Liver (tissue), 9 donors: Measurements from ENCODE around the gene PYCR2. TPM values are rescaled to one million over a fixed set of nuclear protein-coding genes. Genes with fewer than 3 reads are reported as not detected.

Experiments used
- DNase-seq: peaks from one replicate; pipeline ENCODE4 v3.0.0-alpha.2; 2017; ENCODE audit warnings: low spot score
- H3K27ac ChIP-seq, 2 donors: one replicate each; pipeline ENCODE4 v1.7.0; 2013; ENCODE audit warnings: inconsistent platforms in 2 of 2, low read length in 2 of 2, control low read depth in 1 of 2, low read depth in 1 of 2, mild to moderate bottlenecking in 1 of 2
- H3K27me3 ChIP-seq, 4 donors: one replicate each; pipeline versions ENCODE4 v1.6.1 to v1.7.0; 2013; ENCODE audit warnings: low read length in 3 of 4, inconsistent platforms in 1 of 4, mild to moderate bottlenecking in 1 of 4, moderate library complexity in 1 of 4; ENCODE audit not compliant: control insufficient read depth in 4 of 4, insufficient read depth in 4 of 4
- H3K36me3 ChIP-seq, 4 donors: one replicate each; pipeline versions ENCODE4 v1.6.1 to v1.7.0; 2013; ENCODE audit warnings: low read length in 3 of 4, mild to moderate bottlenecking in 3 of 4, low read depth in 1 of 4, moderate library complexity in 1 of 4; ENCODE audit not compliant: control insufficient read depth in 4 of 4, insufficient read depth in 3 of 4
- H3K4me1 ChIP-seq, 4 donors: one replicate each; pipeline versions ENCODE4 v1.6.1 to v1.7.0; 2013; ENCODE audit warnings: low read length in 3 of 4, mild to moderate bottlenecking in 3 of 4, moderate library complexity in 1 of 4; ENCODE audit not compliant: control insufficient read depth in 4 of 4, insufficient read depth in 4 of 4
- H3K4me3 ChIP-seq, 3 donors: one replicate each; pipeline versions ENCODE4 v1.6.1 to v1.7.0; 2013; ENCODE audit warnings: low read length in 3 of 3, control low read depth in 1 of 3, low read depth in 1 of 3, mild to moderate bottlenecking in 1 of 3
- H3K9ac ChIP-seq, 2 donors: one replicate each; pipeline ENCODE4 v1.7.0; 2013; ENCODE audit warnings: low read length in 2 of 2, mild to moderate bottlenecking in 2 of 2, moderate library complexity in 2 of 2, control low read depth in 1 of 2, low read depth in 1 of 2
- H3K9me3 ChIP-seq, 4 donors: one replicate each; pipeline versions ENCODE4 v1.6.1 to v1.7.0; 2013; ENCODE audit warnings: low read length in 3 of 4; ENCODE audit not compliant: control insufficient read depth in 4 of 4
- FOXA1 ChIP-seq: IDR thresholded peaks from 2 replicates; pipeline ENCODE4 v1.6.1; 2016; ENCODE audit warnings: antibody characterized with exemption
- FOXA2 ChIP-seq: IDR thresholded peaks from 2 replicates; pipeline ENCODE4 v1.6.1; 2016; ENCODE audit warnings: antibody characterized with exemption
- GABPA ChIP-seq, 2 donors: IDR thresholded peaks in 1 of 2; conservative IDR thresholded peaks in 1 of 2; 2 replicates each; pipeline ENCODE4 v1.6.1; 2016; ENCODE audit warnings: antibody characterized with exemption in 2 of 2, mild to moderate bottlenecking in 1 of 2, moderate library complexity in 1 of 2
- HNF4A ChIP-seq, 2 donors: conservative IDR thresholded peaks; 2 replicates each; pipeline ENCODE4 v1.6.1; 2016; ENCODE audit warnings: antibody characterized with exemption in 2 of 2, mild to moderate bottlenecking in 2 of 2
- HNF4G ChIP-seq: IDR thresholded peaks from 2 replicates; pipeline ENCODE4 v1.6.1; 2016; ENCODE audit warnings: antibody characterized with exemption
- JUND ChIP-seq, 2 donors: IDR thresholded peaks; 2 replicates each; pipeline ENCODE4 v1.6.1; 2016; ENCODE audit warnings: antibody characterized with exemption in 2 of 2
- RAD21 ChIP-seq, 2 donors: IDR thresholded peaks; 2 replicates each; pipeline ENCODE4 v1.6.1; 2016; ENCODE audit warnings: antibody characterized with exemption in 2 of 2, mild to moderate bottlenecking in 2 of 2
- SP1 ChIP-seq: IDR thresholded peaks from 2 replicates; pipeline ENCODE4 v1.6.1; 2018; ENCODE audit warnings: antibody characterized with exemption, mild to moderate bottlenecking
- YY1 ChIP-seq: IDR thresholded peaks from 2 replicates; pipeline ENCODE4 v1.6.1; 2016; ENCODE audit warnings: antibody characterized with exemption, mild to moderate bottlenecking
- WGBS: extraction: QIAGEN DNeasy Blood & Tissue Kit; methylation state at CpG from one replicate; pipeline ENCODE4 v1.1.7; 2013; 5-methylcytosine and 5-hydroxymethylcytosine counted together
- polyA plus RNA-seq, 2 donors: library from polyadenylated mRNA; stranded (reverse) in 1 of 2; unstranded in 1 of 2; fragments of 200-250 nt in 1 of 2; fragments of >200 nt in 1 of 2; fragmentation: Nextera tagmentation in 1 of 2; extraction: Ambion mirVana in 1 of 2; gene quantifications; one replicate each; pipeline versions ENCODE4 v1.2.1 to v1.2.3, GENCODE V29; 2013 to 2015
- total RNA-seq, 2 donors: library from RNA; depleted of rRNA; stranded (reverse); fragments of >200 nt; gene quantifications; one replicate each; pipeline ENCODE4 v1.2.3, GENCODE V29; 2014
- TF ChIP-seq, protein P1 (sequence below): IDR thresholded peaks from 2 replicates; pipeline ENCODE4 v1.6.1; 2016; ENCODE audit warnings: antibody characterized with exemption, mild to moderate bottlenecking
- TF ChIP-seq, protein P2 (sequence below): fragments of 150-350 bp; IDR thresholded peaks from 2 replicates; pipeline ENCODE4 v1.5.1; 2017; ENCODE audit warnings: improper control_type of control experiment, low read depth, low read length; ENCODE audit not compliant: missing input control
- TF ChIP-seq, protein P3 (sequence below): IDR thresholded peaks from 2 replicates; pipeline ENCODE4 v1.6.1; 2016; ENCODE audit warnings: antibody characterized with exemption
- TF ChIP-seq, protein P4 (sequence below): IDR thresholded peaks from 2 replicates; pipeline ENCODE4 v1.6.1; 2016; ENCODE audit warnings: antibody characterized with exemption
- TF ChIP-seq, protein P5 (sequence below): IDR thresholded peaks from 2 replicates; pipeline ENCODE4 v1.6.1; 2016; ENCODE audit warnings: antibody characterized with exemption
- donor health status: healthy.
- donor health status: healthy.
- donor health status: healthy.
- donor health status: healthy.
- donor health status: healthy.

PYCR2 gene
- total and polyA plus RNA-seq, 4 donors, result 16.8 to 41.0 (median 33.0) TPM

DNA sequence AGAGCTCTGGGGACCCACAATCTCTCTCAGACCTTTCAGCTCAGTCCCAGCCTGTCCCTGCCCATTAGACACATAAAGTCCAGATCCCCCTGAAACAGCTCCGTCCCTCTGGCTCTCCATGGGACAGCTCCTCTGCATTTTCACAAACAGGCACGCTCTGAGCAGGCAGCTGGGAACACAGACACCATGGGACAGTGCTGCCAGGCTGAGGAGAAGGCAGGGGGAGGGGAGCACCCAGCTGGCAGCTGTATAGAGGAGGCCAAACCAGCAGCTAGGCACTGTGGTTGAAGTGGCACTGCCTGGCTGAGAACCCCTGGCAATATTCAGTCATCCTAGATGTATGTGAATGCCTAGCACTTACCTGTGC is 43.8 kb downstream of the PYCR2 start:
- TF ChIP-seq GABPA (IDR thresholded peaks at IDR 0.05 in 1 of 2, conservative IDR thresholded peaks at IDR 0.05 in 1 of 2), result no peak
- no peak for TF ChIP-seq YY1
- Histone ChIP-seq H3K27me3 (no peaks in the 10 kb centered on the region), H3K27ac (peak overlapping the region; percentile 97 to 98), H3K36me3 (peaks cover 0 to 5% (median 1%) of the 10 kb centered on the region in 4 donors), H3K9ac (peak overlapping the region; percentile 0 to 2), H3K4me1 (peaks cover 22 to 56% (median 51%) of the 10 kb centered on the region in 4 donors), H3K4me3 (peak overlapping the region in 2 of 3 donors; percentile 6 to 13), H3K9me3 (no peaks in the 10 kb centered on the region)
- 35% methylated on average over 2 of the region's 2 CpGs for WGBS
- no peak for DNase-seq

DNA sequence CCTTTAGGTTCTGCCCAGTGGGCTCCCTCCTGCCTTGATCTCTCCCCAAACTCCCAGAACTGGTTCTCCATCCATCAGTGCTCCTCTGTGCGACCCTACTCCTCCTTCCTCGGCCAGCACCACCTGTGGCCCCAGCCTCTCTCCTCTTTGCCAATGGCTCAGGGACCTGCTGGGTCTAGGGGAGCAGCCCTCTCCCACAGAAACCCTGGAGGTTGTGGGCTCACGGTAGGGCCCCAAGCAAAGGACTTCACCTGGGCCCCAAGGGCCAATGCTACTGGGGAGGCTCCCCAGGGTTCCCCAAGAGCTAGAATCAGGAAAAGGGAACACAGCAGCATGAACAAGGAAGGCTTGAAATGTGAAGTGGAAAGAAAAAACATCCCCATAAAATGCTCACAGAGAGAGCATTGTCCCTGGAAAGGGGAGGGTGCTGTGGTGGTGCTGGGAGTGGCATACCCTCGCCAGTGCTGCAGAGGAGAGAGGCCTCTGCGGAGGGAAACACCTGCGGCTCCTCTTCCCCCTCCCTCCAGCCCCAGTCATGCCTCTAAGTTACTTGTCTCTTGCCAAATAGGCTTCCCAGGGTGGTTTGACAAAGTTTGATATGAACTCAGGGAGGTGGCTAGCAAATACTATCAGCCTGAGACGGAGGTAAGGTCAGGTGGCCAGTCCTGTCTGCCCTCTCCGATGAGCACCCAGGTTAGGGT is 44.4 kb downstream of the PYCR2 start:
- no peak for DNase-seq
- H3K36me3 ChIP-seq, result peaks cover 0 to 9% (median 1%) of the 10 kb centered on the region in 4 donors

DNA sequence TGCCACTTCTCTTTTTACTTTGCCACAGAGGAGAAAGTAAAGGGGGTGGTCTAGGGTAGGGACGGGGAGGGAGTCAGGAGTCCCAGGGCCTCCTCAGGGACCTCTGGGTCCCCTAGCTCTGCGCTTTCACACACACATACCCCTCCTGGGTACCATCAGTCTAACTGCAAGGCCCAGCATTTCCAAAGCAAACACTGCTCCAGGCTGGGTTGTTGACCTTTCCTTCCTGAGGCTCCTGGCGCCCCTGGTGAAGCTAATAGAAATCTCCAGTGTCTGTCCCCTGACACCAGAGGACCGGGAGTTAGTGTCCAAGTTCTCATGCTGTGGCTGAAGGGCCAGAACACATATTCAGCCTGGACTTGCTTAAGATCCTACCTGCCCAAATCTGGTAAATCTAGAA is 45.8 kb downstream of the PYCR2 start:
- Histone ChIP-seq H3K4me3 (no peak overlapping the region), H3K4me1 (peaks cover 22 to 51% (median 47%) of the 10 kb centered on the region in 4 donors), H3K9ac (peak overlapping the region in 1 of 2 donors; percentile 44), H3K36me3 (peaks cover 0 to 20% (median 13%) of the 10 kb centered on the region in 4 donors), H3K27me3 (no peaks in the 10 kb centered on the region), H3K9me3 (no peaks in the 10 kb centered on the region), H3K27ac (peak overlapping the region; percentile 97 to 98)
- WGBS, result 38% methylated on average over 4 of the region's 4 CpGs
- DNase-seq, result no peak
- TF ChIP-seq HNF4A (conservative IDR thresholded peaks at IDR 0.05) (peak; percentile 18 to 39), YY1 (no peak), JUND (IDR thresholded peaks at IDR 0.05) (no peak), SP1 (no peak), FOXA2 (peak; percentile 56), RAD21 (IDR thresholded peaks at IDR 0.05) (peak in 1 of 2 donors; percentile 50)
- TF ChIP-seq, protein P1, sequence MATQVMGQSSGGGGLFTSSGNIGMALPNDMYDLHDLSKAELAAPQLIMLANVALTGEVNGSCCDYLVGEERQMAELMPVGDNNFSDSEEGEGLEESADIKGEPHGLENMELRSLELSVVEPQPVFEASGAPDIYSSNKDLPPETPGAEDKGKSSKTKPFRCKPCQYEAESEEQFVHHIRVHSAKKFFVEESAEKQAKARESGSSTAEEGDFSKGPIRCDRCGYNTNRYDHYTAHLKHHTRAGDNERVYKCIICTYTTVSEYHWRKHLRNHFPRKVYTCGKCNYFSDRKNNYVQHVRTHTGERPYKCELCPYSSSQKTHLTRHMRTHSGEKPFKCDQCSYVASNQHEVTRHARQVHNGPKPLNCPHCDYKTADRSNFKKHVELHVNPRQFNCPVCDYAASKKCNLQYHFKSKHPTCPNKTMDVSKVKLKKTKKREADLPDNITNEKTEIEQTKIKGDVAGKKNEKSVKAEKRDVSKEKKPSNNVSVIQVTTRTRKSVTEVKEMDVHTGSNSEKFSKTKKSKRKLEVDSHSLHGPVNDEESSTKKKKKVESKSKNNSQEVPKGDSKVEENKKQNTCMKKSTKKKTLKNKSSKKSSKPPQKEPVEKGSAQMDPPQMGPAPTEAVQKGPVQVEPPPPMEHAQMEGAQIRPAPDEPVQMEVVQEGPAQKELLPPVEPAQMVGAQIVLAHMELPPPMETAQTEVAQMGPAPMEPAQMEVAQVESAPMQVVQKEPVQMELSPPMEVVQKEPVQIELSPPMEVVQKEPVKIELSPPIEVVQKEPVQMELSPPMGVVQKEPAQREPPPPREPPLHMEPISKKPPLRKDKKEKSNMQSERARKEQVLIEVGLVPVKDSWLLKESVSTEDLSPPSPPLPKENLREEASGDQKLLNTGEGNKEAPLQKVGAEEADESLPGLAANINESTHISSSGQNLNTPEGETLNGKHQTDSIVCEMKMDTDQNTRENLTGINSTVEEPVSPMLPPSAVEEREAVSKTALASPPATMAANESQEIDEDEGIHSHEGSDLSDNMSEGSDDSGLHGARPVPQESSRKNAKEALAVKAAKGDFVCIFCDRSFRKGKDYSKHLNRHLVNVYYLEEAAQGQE, result no peak

More for the DNA sequence above, 44.4 kb downstream of the PYCR2 start:
- WGBS, result 42% methylated on average over 8 of the region's 8 CpGs
- H3K4me1 ChIP-seq, result peaks cover 22 to 56% (median 51%) of the 10 kb centered on the region in 4 donors
- no peak for TF ChIP-seq GABPA (IDR thresholded peaks at IDR 0.05 in 1 of 2, conservative IDR thresholded peaks at IDR 0.05 in 1 of 2)
- TF ChIP-seq FOXA1, result no peak
- TF ChIP-seq, protein P2, sequence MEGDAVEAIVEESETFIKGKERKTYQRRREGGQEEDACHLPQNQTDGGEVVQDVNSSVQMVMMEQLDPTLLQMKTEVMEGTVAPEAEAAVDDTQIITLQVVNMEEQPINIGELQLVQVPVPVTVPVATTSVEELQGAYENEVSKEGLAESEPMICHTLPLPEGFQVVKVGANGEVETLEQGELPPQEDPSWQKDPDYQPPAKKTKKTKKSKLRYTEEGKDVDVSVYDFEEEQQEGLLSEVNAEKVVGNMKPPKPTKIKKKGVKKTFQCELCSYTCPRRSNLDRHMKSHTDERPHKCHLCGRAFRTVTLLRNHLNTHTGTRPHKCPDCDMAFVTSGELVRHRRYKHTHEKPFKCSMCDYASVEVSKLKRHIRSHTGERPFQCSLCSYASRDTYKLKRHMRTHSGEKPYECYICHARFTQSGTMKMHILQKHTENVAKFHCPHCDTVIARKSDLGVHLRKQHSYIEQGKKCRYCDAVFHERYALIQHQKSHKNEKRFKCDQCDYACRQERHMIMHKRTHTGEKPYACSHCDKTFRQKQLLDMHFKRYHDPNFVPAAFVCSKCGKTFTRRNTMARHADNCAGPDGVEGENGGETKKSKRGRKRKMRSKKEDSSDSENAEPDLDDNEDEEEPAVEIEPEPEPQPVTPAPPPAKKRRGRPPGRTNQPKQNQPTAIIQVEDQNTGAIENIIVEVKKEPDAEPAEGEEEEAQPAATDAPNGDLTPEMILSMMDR, result no peak
- TF ChIP-seq HNF4G, result no peak
- no peak for TF ChIP-seq HNF4A (conservative IDR thresholded peaks at IDR 0.05)
- TF ChIP-seq JUND (IDR thresholded peaks at IDR 0.05), result no peak
- TF ChIP-seq, protein P3, sequence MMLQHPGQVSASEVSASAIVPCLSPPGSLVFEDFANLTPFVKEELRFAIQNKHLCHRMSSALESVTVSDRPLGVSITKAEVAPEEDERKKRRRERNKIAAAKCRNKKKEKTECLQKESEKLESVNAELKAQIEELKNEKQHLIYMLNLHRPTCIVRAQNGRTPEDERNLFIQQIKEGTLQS, result no peak
- no peak for TF ChIP-seq RAD21 (IDR thresholded peaks at IDR 0.05)
- TF ChIP-seq, protein P4, sequence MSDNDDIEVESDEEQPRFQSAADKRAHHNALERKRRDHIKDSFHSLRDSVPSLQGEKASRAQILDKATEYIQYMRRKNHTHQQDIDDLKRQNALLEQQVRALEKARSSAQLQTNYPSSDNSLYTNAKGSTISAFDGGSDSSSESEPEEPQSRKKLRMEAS, result no peak
- TF ChIP-seq, protein P5, sequence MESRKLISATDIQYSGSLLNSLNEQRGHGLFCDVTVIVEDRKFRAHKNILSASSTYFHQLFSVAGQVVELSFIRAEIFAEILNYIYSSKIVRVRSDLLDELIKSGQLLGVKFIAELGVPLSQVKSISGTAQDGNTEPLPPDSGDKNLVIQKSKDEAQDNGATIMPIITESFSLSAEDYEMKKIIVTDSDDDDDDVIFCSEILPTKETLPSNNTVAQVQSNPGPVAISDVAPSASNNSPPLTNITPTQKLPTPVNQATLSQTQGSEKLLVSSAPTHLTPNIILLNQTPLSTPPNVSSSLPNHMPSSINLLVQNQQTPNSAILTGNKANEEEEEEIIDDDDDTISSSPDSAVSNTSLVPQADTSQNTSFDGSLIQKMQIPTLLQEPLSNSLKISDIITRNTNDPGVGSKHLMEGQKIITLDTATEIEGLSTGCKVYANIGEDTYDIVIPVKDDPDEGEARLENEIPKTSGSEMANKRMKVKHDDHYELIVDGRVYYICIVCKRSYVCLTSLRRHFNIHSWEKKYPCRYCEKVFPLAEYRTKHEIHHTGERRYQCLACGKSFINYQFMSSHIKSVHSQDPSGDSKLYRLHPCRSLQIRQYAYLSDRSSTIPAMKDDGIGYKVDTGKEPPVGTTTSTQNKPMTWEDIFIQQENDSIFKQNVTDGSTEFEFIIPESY, result no peak
- TF ChIP-seq SP1, result no peak
- no peaks in the 10 kb centered on the region for H3K9me3 ChIP-seq
- H3K27me3 ChIP-seq, result no peaks in the 10 kb centered on the region
- peak overlapping the region; percentile 6 to 24 (median 13) for H3K4me3 ChIP-seq
- H3K27ac ChIP-seq, result peak overlapping the region; percentile 97 to 98
- H3K9ac ChIP-seq, result peak overlapping the region; percentile 0 to 18
